22Rv1 (cell line): ENCODE measurements around the gene F11.

ENCODE experiments used
- ZFX ChIP-seq: fragments of 450-650 bp; IDR thresholded peaks from 2 replicates; pipeline ENCODE4 v1.6.1; 2017; ENCODE audit warnings: antibody characterized with exemption, borderline replicate concordance
- TF ChIP-seq, protein P1 (sequence below): fragments of 450-650 bp; IDR thresholded peaks from 2 replicates; pipeline ENCODE4 v1.5.1; 2017; ENCODE audit warnings: mild to moderate bottlenecking

DNA sequence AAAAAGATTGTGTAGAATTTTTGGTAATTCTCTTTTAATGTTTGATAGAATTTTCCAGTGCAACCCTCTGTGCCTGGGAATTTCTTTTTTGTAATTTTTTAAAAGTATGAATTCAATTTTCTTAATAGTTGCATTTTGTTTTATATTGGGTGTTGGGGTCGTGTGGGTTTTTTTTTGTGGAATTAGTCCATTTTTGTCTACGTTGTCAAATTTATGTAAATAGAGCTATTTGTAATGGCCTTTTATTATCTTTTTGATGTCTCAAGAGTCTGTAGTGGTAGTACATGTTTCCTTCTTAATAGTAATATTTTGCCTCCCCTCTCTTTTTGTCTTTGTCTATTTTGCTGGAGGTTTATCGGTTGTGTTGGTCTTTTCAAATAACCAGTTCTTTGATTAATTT is 64.4 kb downstream of the F11 start:
- TF ChIP-seq, protein P1, sequence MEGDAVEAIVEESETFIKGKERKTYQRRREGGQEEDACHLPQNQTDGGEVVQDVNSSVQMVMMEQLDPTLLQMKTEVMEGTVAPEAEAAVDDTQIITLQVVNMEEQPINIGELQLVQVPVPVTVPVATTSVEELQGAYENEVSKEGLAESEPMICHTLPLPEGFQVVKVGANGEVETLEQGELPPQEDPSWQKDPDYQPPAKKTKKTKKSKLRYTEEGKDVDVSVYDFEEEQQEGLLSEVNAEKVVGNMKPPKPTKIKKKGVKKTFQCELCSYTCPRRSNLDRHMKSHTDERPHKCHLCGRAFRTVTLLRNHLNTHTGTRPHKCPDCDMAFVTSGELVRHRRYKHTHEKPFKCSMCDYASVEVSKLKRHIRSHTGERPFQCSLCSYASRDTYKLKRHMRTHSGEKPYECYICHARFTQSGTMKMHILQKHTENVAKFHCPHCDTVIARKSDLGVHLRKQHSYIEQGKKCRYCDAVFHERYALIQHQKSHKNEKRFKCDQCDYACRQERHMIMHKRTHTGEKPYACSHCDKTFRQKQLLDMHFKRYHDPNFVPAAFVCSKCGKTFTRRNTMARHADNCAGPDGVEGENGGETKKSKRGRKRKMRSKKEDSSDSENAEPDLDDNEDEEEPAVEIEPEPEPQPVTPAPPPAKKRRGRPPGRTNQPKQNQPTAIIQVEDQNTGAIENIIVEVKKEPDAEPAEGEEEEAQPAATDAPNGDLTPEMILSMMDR = no peak
- no peak for TF ChIP-seq ZFX
